ENCODE results near the gene NUCB1. TPM values are rescaled to one million over a fixed set of nuclear protein-coding genes. Genes with fewer than 3 reads are reported as not detected.
"Not testable (repeated sequence)": the region's sequence is repeated elsewhere in the genome, so short reads cannot be mapped to it uniquely, and the experiment has no call there.

NUCB1 gene
- total RNA-seq, 4 donors from 2014 or later, result 267 to 424 (median 371) TPM

- Histone ChIP-seq H3K9me3 (no peaks in the 10 kb centered on the region), H3K4me3 (replicated peaks in 1 of 3) (peak overlapping the region in 1 of 3 donors; percentile 100), H3K27me3 (no peaks in the 10 kb centered on the region), H3K36me3 (peaks cover 17 to 26% of the 10 kb centered on the region in 2 donors), H3K27ac (peak overlapping the region; percentile 14 to 100 (median 100)), H3K4me1 (peaks cover 32 to 42% of the 10 kb centered on the region in 2 donors)
- DNase-seq, result peak; percentile 44 to 57
- intact Hi-C loops (cut with DNase I), result no loop called here
- TF ChIP-seq CTCF (IDR thresholded peaks at IDR 0.05), result no peak
- TF ChIP-seq POLR2A (IDR thresholded peaks at IDR 0.05), result no peak
- WGBS, 2 donors, result 47 to 55% methylated on average over 17 of the region's 17 CpGs
These were observed 25.6 kb upstream of the NUCB1 start for GRCh38 chr19:48874303-48875135.

- H3K27me3 ChIP-seq; DNase-seq; intact Hi-C loops (cut with DNase I); H3K9me3 ChIP-seq: not testable (repeated sequence)
- H3K27ac ChIP-seq, result peak overlapping the region; percentile 14 to 100 (median 100)
- H3K4me1 ChIP-seq, result peaks cover 32 to 42% of the 10 kb centered on the region in 2 donors
- 85 to 89% methylated on average over 30 of the region's 30 CpGs for WGBS, 2 donors
- H3K36me3 ChIP-seq, result peaks cover 17 to 26% of the 10 kb centered on the region in 2 donors
- H3K4me3 ChIP-seq (replicated peaks in 1 of 3), result peak overlapping the region in 1 of 3 donors; percentile 100
These were observed 23.8 kb upstream of the NUCB1 start for GRCh38 chr19:48876043-48876981.

- no peak for DNase-seq
- Histone ChIP-seq H3K4me3 (replicated peaks in 1 of 3) (no peak overlapping the region), H3K27me3 (no peaks in the 10 kb centered on the region), H3K36me3 (peaks cover 17 to 26% of the 10 kb centered on the region in 2 donors), H3K4me1 (peaks cover 32 to 42% of the 10 kb centered on the region in 2 donors), H3K9me3 (no peaks in the 10 kb centered on the region), H3K27ac (peak overlapping the region in 1 of 3 donors; percentile 1)
- WGBS, 2 donors, result 86 to 94% methylated on average over 6 of the region's 6 CpGs
- intact Hi-C loops (cut with DNase I), result no loop called here
- TF ChIP-seq CTCF (IDR thresholded peaks at IDR 0.05) (no peak), POLR2A (IDR thresholded peaks at IDR 0.05) (no peak)
These were observed 22.3 kb upstream of the NUCB1 start for GRCh38 chr19:48877855-48878195.

GRCh38 chr19:48878196-48879024 lies 21.7 kb upstream of the NUCB1 start:
- peak overlapping the region in 1 of 3 donors; percentile 1 for H3K27ac ChIP-seq
- intact Hi-C loops (cut with DNase I), result no loop called here
- peaks cover 27 to 38% of the 10 kb centered on the region in 2 donors for H3K4me1 ChIP-seq

More at GRCh38 chr19:48878196-48879024, 21.7 kb upstream of the NUCB1 start:
- Histone ChIP-seq H3K9me3 (no peaks in the 10 kb centered on the region), H3K27me3 (no peaks in the 10 kb centered on the region), H3K36me3 (peaks cover 17 to 26% of the 10 kb centered on the region in 2 donors), H3K4me3 (replicated peaks in 1 of 3) (no peak overlapping the region)
- TF ChIP-seq POLR2A (IDR thresholded peaks at IDR 0.05), result no peak
- TF ChIP-seq CTCF (IDR thresholded peaks at IDR 0.05), result no peak
- no peak for DNase-seq
- WGBS, 2 donors, result 82 to 83% methylated on average over 11 of the region's 11 CpGs

All from thyroid gland (tissue), 4 donors.